DOHH2 (cell line): ENCODE results near the gene CUBN.

Experiments
- H3F3A ChIP-seq: fragments of 200-600 bp; sonication (generic), shearing (Covaris generic); 2 replicates; pipeline ENCODE4 v1.6.0; 2016; ENCODE audit warnings: antibody characterized with exemption, mild to moderate bottlenecking; ENCODE audit not compliant: control insufficient read depth, insufficient read depth
- H3K27ac ChIP-seq: fragments of 200-600 bp; sonication (generic); 2 replicates; pipeline ENCODE4 v1.5.1; 2014; ENCODE audit warnings: low read depth, mild to moderate bottlenecking, low read length, moderate library complexity
- H3K27me3 ChIP-seq: fragments of 200-600 bp; sonication (generic); 2 replicates; pipeline ENCODE4 v1.6.1; 2014; ENCODE audit warnings: mild to moderate bottlenecking, low read length, mixed read lengths; ENCODE audit not compliant: control insufficient read depth
- H3K36me3 ChIP-seq: fragments of 200-600 bp; sonication (generic); 2 replicates; pipeline ENCODE4 v1.6.1; 2014; ENCODE audit warnings: mild to moderate bottlenecking, low read length, moderate library complexity, mixed read lengths; ENCODE audit not compliant: control insufficient read depth
- H3K4me1 ChIP-seq: fragments of 200-600 bp; sonication (generic); 2 replicates; pipeline ENCODE4 v1.6.1; 2014; ENCODE audit warnings: mild to moderate bottlenecking, low read length, mixed read lengths; ENCODE audit not compliant: control insufficient read depth
- H3K4me2 ChIP-seq: fragments of 200-600 bp; sonication (generic); 2 replicates; pipeline ENCODE4 v1.6.0; 2014; ENCODE audit warnings: mild to moderate bottlenecking, low read length, moderate library complexity
- H3K4me3 ChIP-seq: fragments of 200-600 bp; sonication (generic); 2 replicates; pipeline ENCODE4 v1.5.1; 2014; ENCODE audit warnings: mild to moderate bottlenecking, low read length, mixed read lengths
- H3K79me2 ChIP-seq: fragments of 200-600 bp; sonication (generic); 2 replicates; pipeline ENCODE4 v1.6.1; 2014; ENCODE audit warnings: mild to moderate bottlenecking, low read length, mixed read lengths; ENCODE audit not compliant: control insufficient read depth
- H3K9me2 ChIP-seq: fragments of 200-600 bp; sonication (generic); replicated peaks from 2 replicates; pipeline ENCODE4 v1.6.1; 2014; ENCODE audit warnings: mild to moderate bottlenecking, low read length, mixed read lengths; ENCODE audit not compliant: control insufficient read depth
- H3K9me3 ChIP-seq: fragments of 200-600 bp; sonication (generic); 2 replicates; pipeline ENCODE4 v1.6.1; 2014; ENCODE audit warnings: antibody characterized with exemption, low read length, mixed read lengths; ENCODE audit not compliant: control insufficient read depth, insufficient read depth
- H4K20me1 ChIP-seq: fragments of 200-600 bp; sonication (generic); 2 replicates; pipeline ENCODE4 v1.6.0; 2014; ENCODE audit warnings: low read depth, mild to moderate bottlenecking, antibody characterized with exemption, low read length, moderate library complexity; ENCODE audit not compliant: control insufficient read depth, insufficient read depth
- EZH2phosphoT487 ChIP-seq: fragments of 200-600 bp; sonication (generic); IDR thresholded peaks from 2 replicates; pipeline ENCODE4 v1.6.1; 2017; ENCODE audit warnings: borderline replicate concordance, mild to moderate bottlenecking, antibody characterized with exemption, low read length, moderate library complexity, mixed read lengths
- TF ChIP-seq, protein P1 (sequence below): fragments of 200-600 bp; sonication (generic); IDR thresholded peaks from one replicate; pipeline ENCODE4 v1.5.1; 2014; ENCODE audit warnings: antibody characterized with exemption, mild to moderate bottlenecking, low read depth, low read length; ENCODE audit not compliant: poor library complexity, severe bottlenecking

CUBN gene

DNA sequence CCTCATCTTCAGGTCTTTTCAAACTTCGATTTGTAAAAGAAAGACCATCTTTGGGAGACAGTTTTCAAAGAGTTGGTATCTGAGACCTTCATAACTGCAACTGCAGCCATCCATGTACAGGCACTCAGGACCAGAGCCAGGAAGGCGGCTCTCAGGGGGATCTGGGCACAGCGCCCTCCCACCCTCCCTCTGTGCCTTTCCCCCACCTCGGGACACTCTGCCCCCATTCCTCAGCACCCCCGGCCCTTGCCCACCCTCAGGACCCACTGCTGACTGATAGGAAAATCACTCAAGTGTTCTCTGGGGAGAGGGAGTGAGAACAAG, 143.6 kb downstream of the CUBN start:
- Histone ChIP-seq H4K20me1 (no peaks in the 10 kb centered on the region), H3K4me2 (no peak overlapping the region), H3K27ac (no peak overlapping the region), H3K36me3 (no peaks in the 10 kb centered on the region), H3K27me3 (no peaks in the 10 kb centered on the region), H3K9me2 (no peaks in the 10 kb centered on the region), H3K9me3 (no peaks in the 10 kb centered on the region), H3K79me2 (no peaks in the 10 kb centered on the region), H3F3A (no peaks in the 10 kb centered on the region), H3K4me1 (no peaks in the 10 kb centered on the region), H3K4me3 (no peak overlapping the region)
- TF ChIP-seq, protein P1, sequence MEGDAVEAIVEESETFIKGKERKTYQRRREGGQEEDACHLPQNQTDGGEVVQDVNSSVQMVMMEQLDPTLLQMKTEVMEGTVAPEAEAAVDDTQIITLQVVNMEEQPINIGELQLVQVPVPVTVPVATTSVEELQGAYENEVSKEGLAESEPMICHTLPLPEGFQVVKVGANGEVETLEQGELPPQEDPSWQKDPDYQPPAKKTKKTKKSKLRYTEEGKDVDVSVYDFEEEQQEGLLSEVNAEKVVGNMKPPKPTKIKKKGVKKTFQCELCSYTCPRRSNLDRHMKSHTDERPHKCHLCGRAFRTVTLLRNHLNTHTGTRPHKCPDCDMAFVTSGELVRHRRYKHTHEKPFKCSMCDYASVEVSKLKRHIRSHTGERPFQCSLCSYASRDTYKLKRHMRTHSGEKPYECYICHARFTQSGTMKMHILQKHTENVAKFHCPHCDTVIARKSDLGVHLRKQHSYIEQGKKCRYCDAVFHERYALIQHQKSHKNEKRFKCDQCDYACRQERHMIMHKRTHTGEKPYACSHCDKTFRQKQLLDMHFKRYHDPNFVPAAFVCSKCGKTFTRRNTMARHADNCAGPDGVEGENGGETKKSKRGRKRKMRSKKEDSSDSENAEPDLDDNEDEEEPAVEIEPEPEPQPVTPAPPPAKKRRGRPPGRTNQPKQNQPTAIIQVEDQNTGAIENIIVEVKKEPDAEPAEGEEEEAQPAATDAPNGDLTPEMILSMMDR = no peak
- no peak for TF ChIP-seq EZH2phosphoT487

DNA sequence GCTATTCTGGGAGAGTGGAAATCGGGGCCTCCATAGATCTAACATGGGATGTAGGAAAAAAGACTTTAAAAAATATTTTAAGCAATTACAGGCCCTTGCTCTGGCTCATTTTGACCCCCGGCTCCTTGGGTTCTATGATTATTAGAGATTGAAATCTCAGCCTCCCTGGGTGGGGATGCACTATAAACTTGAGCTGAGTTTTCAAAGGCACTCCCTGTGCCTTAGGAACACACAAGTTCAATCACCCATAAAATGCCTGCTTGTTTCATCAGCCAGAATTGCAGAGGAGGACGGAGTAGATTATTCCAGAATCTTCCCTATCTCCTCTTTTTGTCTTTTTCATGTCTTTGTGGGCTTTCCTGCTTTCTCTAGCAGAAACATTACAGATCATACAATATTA, 145.4 kb downstream of the CUBN start:
- TF ChIP-seq, protein P1 = no peak
- no peak for TF ChIP-seq EZH2phosphoT487
- H3K4me2 ChIP-seq = no peak overlapping the region
- H4K20me1 ChIP-seq = no peaks in the 10 kb centered on the region
- H3F3A ChIP-seq = no peaks in the 10 kb centered on the region
- no peaks in the 10 kb centered on the region for H3K79me2 ChIP-seq
- H3K9me3 ChIP-seq = no peaks in the 10 kb centered on the region
- H3K36me3 ChIP-seq = no peaks in the 10 kb centered on the region
- no peak overlapping the region for H3K4me3 ChIP-seq
- H3K27me3 ChIP-seq = no peaks in the 10 kb centered on the region
- H3K4me1 ChIP-seq = no peaks in the 10 kb centered on the region
- no peak overlapping the region for H3K27ac ChIP-seq
- H3K9me2 ChIP-seq = no peaks in the 10 kb centered on the region

DNA sequence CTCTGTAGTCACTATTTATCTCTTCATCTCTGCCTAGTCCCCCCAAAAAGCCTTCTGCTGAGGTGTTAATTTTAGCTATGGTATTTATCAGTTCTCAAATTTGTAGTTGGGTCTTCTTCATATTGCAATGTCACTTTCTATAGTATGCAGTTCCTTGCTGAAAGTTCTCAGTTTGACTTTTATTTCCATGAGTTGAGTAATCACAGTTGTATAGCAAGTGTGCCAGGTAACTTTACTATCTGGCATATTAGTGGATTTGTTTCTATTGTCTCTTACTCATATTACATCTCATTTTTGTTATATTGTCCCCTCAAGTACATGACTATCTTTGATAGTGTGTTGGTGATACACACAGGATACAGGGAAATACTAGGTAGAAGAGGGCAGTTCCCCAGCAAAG, 152.8 kb downstream of the CUBN start:
- Histone ChIP-seq H4K20me1 (no peaks in the 10 kb centered on the region), H3K36me3 (no peaks in the 10 kb centered on the region), H3K4me1 (no peaks in the 10 kb centered on the region), H3K4me3 (no peak overlapping the region), H3K79me2 (no peaks in the 10 kb centered on the region), H3K9me2 (no peaks in the 10 kb centered on the region; the same call in 1 of the 2 replicates), H3K4me2 (no peak overlapping the region), H3K27me3 (no peaks in the 10 kb centered on the region), H3K27ac (no peak overlapping the region), H3F3A (no peaks in the 10 kb centered on the region), H3K9me3 (no peaks in the 10 kb centered on the region)
- TF ChIP-seq, protein P1 = no peak
- TF ChIP-seq EZH2phosphoT487 = no peak

DNA sequence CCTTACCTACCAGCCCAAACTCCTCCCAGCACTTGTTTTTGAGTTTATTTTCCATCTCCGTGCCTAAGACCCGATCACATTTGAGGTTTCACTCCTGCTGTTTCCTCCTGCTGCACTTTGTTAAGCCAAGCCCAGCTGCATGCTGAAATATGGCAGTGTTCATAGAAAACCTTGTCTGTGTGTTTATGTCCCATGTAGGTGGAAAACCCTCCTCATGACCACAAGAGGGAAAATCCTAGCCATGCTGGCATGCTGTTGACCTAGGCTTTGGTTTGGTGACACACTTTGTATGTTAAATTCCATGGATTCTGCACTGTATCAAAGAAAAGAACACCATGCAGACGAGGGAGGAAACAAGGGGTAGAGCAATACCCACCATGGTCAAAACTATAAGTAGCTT, 154.4 kb downstream of the CUBN start:
- Histone ChIP-seq H3K4me2 (no peak overlapping the region), H3K4me3 (no peak overlapping the region), H4K20me1 (no peaks in the 10 kb centered on the region), H3K4me1 (no peaks in the 10 kb centered on the region), H3F3A (no peaks in the 10 kb centered on the region), H3K9me2 (no peaks in the 10 kb centered on the region; the same call in 1 of the 2 replicates), H3K27ac (no peak overlapping the region), H3K27me3 (no peaks in the 10 kb centered on the region), H3K9me3 (no peaks in the 10 kb centered on the region), H3K36me3 (no peaks in the 10 kb centered on the region), H3K79me2 (no peaks in the 10 kb centered on the region)
- TF ChIP-seq EZH2phosphoT487 = no peak
- TF ChIP-seq, protein P1 = no peak
